HS-5 (cell line): ENCODE measurements around the gene PCGF2.

ENCODE experiments used
- DNase-seq: peaks from one replicate; pipeline ENCODE4 v3.0.0-alpha.2; 2012; ENCODE audit warnings: low read depth

The PCGF2 gene

GRCh38 chr17:38751144-38751807, 3.1 kb upstream of the PCGF2 start:
- DNase-seq: no peak

GRCh38 chr17:38750312-38751121, 2.4 kb upstream of the PCGF2 start:
- DNase-seq: no peak

- no peak for DNase-seq
Measured at GRCh38 chr17:38750044-38750311, 1.8 kb upstream of the PCGF2 start.

GRCh38 chr17:38749223-38750043, 1.3 kb upstream of the PCGF2 start:
- peak; percentile 36 for DNase-seq

GRCh38 chr17:38748892-38749222, 721 bp upstream of the PCGF2 start:
- DNase-seq: no peak

GRCh38 chr17:38747463-38748148, 530 bp downstream of the PCGF2 start:
- DNase-seq: no peak

- DNase-seq: no peak
Measured at GRCh38 chr17:38746849-38747462, 1.2 kb downstream of the PCGF2 start.

- no peak for DNase-seq
Measured at GRCh38 chr17:38746004-38746848, 1.9 kb downstream of the PCGF2 start.

- no peak for DNase-seq
Measured at GRCh38 chr17:38745545-38745944, 2.6 kb downstream of the PCGF2 start.

GRCh38 chr17:38743556-38744171, 4.5 kb downstream of the PCGF2 start:
- no peak for DNase-seq

GRCh38 chr17:38742411-38743308, 5.5 kb downstream of the PCGF2 start:
- no peak for DNase-seq

- no peak for DNase-seq
Measured at GRCh38 chr17:38741921-38742410, 6.2 kb downstream of the PCGF2 start.

- no peak for DNase-seq
Measured at GRCh38 chr17:38741461-38741860, 6.7 kb downstream of the PCGF2 start.

GRCh38 chr17:38740806-38741205, 7.3 kb downstream of the PCGF2 start:
- no peak for DNase-seq

- DNase-seq: no peak
Measured at GRCh38 chr17:38740044-38740443, 8.1 kb downstream of the PCGF2 start.

- DNase-seq: no peak
Measured at GRCh38 chr17:38739305-38739704, 8.8 kb downstream of the PCGF2 start.

- DNase-seq: no peak
Measured at GRCh38 chr17:38738686-38739085, 9.4 kb downstream of the PCGF2 start.

GRCh38 chr17:38738007-38738662, 10.0 kb downstream of the PCGF2 start:
- no peak for DNase-seq
